Medulla oblongata (tissue), 1 donor: ENCODE data around the gene IGSF6.
"Not testable (repeated sequence)": the region's sequence is repeated elsewhere in the genome, so short reads cannot be mapped to it uniquely, and the experiment has no call there.

Experiments
- DNase-seq: peaks from one replicate; pipeline ENCODE4 v3.0.0-alpha.2; 2015; ENCODE audit errors: extremely low spot score

The IGSF6 gene

DNA sequence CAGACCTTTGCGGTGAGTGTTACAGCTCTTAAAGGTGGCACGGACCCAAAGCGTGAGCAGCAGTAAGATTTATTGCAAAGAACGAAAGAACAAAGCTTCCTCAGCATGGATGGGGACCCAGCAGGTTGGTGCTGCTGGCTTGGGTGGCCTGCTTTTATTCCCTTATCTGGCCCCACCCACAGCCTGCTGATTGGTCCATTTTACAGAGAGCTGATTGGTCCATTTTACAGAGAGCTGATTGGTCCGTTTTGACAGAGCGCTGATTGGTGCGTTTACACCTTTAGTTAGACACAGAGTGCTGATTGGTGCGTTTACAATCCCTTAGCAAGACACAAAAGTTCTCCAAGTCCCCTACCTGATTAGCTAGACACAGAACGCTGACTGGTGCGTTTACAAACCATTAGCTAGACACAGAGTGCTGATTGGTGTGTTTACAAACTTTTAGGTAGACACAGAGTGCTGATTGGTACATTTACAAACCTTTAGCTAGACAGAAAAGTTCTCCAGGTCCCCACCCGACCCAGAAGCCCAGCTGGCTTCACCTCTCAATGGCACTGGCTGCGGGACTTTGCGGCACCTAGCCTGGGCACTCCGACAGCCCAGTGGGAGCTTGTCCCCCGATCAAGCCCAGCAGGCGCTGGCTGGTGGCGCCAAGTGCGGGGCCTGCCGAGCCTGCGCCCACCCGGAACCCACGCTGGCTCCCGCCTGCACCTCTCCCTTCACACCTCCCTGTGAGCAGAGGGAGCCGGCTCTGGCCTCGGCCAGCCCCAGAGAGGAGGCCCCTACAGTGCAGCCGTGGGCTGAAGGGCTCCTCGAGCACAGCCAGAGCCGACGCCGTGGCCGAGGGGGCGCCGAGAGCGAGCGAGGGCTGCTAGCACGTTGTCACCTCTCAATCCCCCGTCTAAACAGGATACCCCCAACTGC lies 22.5 kb downstream of the IGSF6 start:
- DNase-seq: not testable (repeated sequence)

DNA sequence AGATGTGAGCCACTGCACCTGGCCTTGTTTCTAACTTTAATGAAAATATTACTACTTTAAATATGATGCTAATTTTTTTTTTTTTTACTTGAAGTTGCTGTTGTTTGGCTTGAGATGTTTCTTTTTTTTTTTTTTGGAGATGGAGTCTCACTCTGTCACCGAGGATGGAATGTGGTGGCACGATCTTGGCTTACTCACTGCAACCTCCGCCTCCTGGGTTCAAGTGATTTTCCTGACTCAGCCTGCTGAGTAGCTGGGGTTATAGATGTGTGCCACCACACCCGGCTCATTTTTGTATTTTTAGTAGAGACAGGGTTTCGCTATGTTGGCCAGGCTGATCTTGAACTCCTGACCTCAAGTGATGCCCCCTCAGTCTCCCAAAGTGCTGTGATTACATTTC lies 23.6 kb downstream of the IGSF6 start:
- no peak for DNase-seq

DNA sequence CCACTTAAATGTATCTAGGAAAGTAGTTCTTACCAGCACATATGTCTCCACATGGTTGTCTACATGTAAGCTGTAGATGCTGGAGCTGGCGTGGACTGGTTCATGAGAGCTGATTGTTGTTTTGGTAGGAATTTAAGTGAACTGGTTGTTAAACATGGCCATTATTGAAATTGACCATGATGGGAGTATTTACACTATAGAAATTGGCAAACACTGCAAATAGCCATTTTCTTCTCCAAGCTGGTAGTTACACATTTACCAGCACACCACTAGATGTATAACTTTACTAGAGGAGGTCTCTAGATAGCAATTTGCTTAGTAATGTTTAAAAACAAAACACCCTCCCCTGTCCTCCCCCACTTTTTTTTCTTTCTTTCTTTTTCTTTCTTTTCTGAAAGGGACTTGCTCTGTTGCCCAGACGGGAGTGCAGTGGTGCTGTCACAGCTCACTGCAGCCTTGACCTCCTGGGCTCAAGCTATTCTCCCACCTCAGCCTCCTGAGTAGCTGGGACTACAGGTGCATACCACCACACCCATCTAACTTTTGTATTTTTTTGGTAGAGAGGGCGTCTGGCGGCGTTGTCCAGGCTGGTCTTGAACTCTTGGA lies 24.2 kb downstream of the IGSF6 start:
- DNase-seq: no peak

- DNase-seq: peak; percentile 60
Measured at GRCh38 chr16:21626659-21627277, 25.6 kb downstream of the IGSF6 start.

DNA sequence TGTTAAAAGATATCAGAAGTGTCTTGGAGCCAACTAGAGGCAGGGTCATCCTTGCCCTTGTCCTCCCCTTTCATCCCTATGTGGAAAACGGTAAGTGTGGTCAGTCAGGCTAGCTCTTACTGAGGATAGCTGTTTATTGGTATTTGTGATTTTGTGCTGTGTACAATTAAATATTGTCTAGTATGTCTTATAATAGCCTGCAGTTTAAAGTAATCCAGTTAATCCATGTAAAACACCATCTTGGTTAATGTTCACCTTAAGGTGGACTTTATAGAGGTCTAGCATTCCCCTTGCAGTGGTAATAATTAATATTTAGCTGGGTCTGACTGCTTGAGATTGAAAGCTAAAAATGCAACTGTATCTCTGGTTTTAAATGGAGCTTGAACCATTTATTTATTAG lies 27.4 kb downstream of the IGSF6 start:
- no peak for DNase-seq

DNA sequence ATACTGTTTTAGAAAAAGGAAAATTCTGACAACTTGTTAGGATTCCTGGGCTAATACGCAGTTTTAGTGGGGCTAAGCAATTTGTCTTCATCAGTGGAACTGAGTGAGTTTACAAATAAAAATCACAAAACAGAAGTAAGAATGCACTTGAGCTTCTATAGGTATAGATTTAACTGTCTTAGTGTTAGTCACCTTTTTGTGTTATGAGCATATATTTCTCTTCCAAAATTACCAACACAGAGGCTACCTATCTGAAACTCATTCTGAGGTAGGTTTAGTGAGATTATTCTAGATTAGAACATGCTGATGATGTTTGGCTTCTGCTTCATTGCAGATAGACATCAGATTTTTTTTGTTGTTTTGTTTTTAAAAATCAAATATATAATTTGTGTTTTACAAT lies 29.9 kb downstream of the IGSF6 start:
- no peak for DNase-seq

DNA sequence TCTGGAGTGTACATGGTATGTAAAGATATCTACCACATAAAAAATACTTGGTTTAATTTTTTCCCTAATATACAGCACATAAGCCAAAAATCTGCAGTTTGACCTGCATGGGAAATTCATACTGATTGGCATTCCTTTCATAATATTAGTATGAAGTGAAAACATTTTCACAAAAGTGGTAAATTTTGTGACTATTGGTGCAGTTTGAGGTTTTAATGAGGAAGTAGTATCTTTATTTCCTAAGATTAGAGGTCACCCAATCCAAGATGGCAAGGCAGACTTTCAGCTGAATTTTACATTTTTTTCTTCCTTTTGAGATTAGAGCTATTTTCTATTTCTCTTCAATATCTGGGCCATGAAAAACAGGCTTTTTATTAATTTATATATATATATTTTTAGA lies 31.8 kb downstream of the IGSF6 start:
- no peak for DNase-seq

- no peak for DNase-seq
Measured at GRCh38 chr16:21619765-21620425, 32.5 kb downstream of the IGSF6 start.

DNA sequence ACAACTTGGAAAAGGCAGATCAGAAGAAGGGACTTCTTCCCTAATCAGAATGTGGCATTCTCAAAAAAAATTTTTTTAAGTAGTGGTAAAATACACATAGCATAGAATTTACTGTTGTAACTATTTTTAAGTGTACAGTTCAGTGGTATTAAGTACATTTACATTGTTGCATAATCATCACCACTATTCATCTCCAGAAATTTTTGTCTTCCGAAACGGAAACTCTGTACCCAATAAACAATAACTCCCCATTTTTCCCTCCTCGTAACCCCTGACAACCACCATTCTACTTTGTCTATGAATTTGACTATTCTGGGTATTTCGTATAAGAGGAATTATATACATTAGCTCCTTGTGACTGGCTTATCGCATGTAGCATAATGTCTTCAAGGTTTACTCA lies 34.1 kb downstream of the IGSF6 start:
- no peak for DNase-seq

DNA sequence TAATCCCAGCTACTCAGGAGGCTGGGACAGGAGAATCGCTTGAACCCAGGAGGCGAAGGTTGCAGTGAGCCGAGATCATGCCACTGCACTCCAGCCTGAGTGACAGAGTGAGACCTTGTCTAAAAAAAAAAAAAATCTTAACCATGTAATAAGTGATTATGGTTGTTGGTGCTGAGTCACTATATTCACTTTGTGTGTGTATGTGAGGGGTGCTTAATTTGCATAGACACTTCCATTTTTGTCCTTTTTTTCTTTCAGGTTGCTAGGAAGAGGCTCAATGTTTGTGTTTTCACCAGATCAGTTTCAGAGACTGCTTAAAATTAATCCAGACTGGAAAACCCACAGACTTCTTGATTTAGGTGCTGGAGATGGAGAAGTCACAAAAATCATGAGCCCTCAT lies 34.8 kb downstream of the IGSF6 start:
- no peak for DNase-seq

DNA sequence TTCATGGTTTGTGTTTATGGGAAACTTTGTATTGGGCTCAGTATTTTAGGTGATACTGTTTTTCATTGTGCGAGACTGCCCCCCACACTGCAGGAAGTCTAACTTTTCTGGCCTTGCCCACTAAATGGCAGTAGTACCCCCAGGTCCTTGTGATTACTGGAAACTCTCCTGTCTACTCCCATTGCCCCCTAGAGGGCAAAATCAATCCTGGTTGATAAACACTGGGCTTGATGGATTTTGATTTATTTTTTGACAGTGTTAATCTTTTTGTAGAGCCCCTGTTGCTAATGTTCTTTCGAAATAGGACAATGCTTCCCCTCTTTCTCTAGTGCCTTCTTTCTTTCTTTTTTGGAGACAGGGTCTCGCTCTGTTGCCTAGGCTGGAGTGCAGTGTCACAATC lies 37.5 kb downstream of the IGSF6 start:
- DNase-seq: no peak

- no peak for DNase-seq
Measured at GRCh38 chr16:21613781-21614180, 38.6 kb downstream of the IGSF6 start.

DNA sequence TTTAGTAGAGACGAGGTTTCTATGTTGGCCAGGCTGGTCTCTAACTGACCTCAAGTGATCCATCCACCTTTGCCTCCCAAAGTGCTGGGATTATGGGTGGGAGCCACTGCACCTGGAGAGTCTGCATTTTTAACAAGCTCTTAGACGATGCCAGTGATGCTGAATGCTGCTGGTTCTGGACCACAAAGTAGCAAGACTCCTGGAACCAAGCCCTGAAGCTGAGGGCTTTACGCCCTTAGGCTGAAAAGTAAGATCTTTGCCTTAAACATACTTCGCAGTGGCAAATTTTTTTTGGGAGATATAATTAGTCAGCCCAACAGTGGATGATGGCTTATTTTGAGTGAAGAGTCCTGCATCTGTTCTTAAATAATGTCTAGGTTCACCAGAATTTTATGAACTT lies 39.0 kb downstream of the IGSF6 start:
- no peak for DNase-seq

- DNase-seq: no peak
Measured at GRCh38 chr16:21611556-21612384, 40.6 kb downstream of the IGSF6 start.

DNA sequence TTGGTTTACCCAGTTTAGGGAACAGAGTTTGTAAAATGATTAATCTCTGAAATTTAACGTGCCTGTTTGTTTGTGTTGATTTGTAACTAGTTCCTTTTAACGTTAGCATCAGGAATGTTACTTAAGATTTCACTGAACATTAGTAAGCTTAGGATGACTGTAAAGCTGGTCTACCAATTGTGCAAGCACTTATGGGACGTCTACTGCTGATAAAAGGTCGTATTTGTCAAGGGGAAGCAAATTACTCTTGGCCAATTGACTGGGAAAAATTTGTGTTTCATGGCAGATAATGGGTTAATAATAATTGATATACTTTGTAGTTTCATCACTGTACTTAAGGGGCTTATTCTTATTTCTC lies 41.2 kb downstream of the IGSF6 start:
- no peak for DNase-seq

DNA sequence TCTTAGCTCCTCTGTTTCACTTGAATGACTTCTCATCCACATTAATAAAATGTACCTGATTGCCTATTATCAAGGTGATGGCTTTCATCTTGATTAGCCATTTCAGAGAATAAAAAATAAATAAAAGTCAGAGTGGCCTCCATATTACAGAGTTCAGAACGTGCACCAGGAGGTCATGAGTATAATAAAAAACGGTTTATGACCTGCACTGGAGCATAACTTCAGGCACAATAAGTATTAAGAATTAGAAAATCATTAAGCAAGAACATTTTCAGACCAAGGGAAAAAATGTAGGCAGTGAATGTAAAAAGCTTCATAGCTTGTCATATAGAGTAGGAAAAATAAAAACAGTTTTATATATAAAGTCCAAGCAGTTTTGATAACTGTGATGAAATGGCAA lies 41.6 kb downstream of the IGSF6 start:
- no peak for DNase-seq

DNA sequence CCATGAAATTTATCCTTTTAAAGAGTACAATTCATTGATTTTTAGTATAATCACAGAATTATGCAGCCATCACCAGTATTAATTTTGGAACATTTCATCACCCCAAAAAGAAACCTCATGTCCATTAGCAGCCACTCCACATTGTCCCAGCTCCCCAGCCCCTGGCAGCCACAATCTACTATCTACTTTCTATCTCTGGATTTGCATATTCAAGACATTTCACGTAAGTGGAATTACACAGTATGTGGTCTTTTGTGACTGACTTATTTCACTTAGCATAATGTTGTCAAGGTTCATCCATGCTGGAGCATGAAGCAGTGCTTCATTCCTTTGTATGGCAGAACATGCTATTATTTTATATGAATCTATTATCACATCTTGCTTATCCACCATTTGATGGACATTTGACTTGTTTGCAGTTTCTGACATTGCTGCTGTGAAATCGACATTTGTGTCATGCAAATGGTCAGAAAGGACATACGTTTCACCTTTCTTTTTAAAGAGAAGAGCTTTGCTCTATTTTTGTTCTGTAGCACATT lies 42.3 kb downstream of the IGSF6 start:
- DNase-seq: no peak

- no peak for DNase-seq
Measured at GRCh38 chr16:21608639-21609328, 43.6 kb downstream of the IGSF6 start.

DNA sequence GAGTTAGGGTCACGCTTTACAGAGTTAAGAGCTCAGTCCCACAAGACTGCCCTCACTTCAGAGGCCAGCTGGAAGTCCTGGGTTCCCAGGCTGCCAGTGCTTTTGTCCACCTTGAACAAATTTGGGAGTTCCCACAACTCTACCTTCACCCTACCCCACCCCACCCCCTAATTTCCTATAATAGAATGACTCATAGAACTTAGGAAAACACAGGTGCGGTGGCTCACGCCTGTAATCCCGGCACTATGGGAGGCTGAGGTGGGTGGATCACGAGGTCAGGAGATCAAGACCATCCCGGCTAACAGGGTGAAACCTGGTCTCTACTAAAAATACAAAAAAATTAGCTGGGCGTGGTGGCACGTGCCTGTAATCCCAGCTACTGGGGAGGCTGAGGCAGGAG lies 46.6 kb downstream of the IGSF6 start:
- DNase-seq: not testable (repeated sequence)

DNA sequence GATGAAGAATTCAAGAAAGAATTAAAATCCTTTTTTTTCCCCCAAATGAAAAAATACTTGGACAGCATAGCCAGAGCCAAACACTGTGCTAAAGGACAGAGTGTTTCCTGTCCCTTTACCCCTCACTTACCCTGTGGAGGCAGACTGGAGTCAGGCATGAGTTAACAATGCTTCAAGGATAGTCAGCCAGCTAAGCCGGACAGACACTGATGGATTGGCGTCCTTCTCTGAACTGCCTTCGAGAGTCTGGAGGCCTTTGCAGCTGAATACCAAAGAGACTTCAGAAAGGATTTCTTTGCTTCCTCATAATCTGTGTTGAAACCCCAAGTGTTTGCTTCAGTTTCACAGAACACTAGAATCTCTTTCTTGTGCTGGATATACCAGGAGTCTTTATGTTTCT lies 48.5 kb downstream of the IGSF6 start:
- peak; percentile 71 for DNase-seq

GRCh38 chr16:21602785-21603184 lies 49.6 kb downstream of the IGSF6 start:
- no peak for DNase-seq
